ENCODE data around the gene LRRC4C. TPM values are rescaled to one million over a fixed set of nuclear protein-coding genes. Genes with fewer than 3 reads are reported as not detected.

The LRRC4C gene
- total RNA-seq, 1 donor from 2014 or later, result 1.5 TPM

DNA sequence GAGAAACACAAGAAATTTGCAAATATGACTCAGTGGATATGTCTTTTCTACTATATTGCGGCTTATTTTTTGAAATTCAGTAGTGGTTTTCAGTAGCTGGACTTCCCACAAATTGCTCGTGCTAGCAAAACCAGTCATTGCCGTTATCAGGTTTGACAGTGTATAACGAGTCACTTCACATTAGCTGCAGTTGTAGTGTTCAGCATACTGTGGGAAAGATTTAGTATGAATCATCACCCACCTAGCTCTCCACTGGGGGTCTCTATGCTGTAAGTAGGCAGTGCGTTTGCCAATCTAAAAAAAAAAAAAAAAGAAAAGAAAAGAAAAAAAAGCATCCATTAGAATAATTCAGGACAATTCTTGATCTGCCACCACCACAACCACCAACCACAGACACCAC lies 1318.9 kb downstream of the LRRC4C start:
- H3K4me3 ChIP-seq (ENCODE audit: low read depth, low read length), result no peak overlapping the region
- H3K36me3 ChIP-seq (ENCODE audit: control insufficient read depth, insufficient read depth, low read length), result no peaks in the 10 kb centered on the region
- no peaks in the 10 kb centered on the region for H3K27me3 ChIP-seq (ENCODE audit: control insufficient read depth, insufficient read depth, low read length)
- no peak for DNase-seq (ENCODE audit: low read depth)
- no peak for TF ChIP-seq CTCF (IDR thresholded peaks at IDR 0.05; ENCODE audit: insufficient read depth, low read length, poor library complexity, severe bottlenecking)

GRCh38 chr11:40139536-40139935 lies 1319.9 kb downstream of the LRRC4C start:
- Histone ChIP-seq H3K27me3 (ENCODE audit: control insufficient read depth, insufficient read depth, low read length) (no peaks in the 10 kb centered on the region), H3K36me3 (ENCODE audit: control insufficient read depth, insufficient read depth, low read length) (no peaks in the 10 kb centered on the region), H3K4me3 (ENCODE audit: low read depth, low read length) (no peak overlapping the region)
- no peak for TF ChIP-seq CTCF (IDR thresholded peaks at IDR 0.05; ENCODE audit: insufficient read depth, low read length, poor library complexity, severe bottlenecking)
- no peak for DNase-seq (ENCODE audit: low read depth)

- H3K36me3 ChIP-seq (ENCODE audit: control insufficient read depth, insufficient read depth, low read length), result no peaks in the 10 kb centered on the region
- no peak for DNase-seq (ENCODE audit: low read depth)
- no peaks in the 10 kb centered on the region for H3K27me3 ChIP-seq (ENCODE audit: control insufficient read depth, insufficient read depth, low read length)
- no peak overlapping the region for H3K4me3 ChIP-seq (ENCODE audit: low read depth, low read length)
- no peak for TF ChIP-seq CTCF (IDR thresholded peaks at IDR 0.05; ENCODE audit: insufficient read depth, low read length, poor library complexity, severe bottlenecking)
These were observed 1320.4 kb downstream of the LRRC4C start for GRCh38 chr11:40139066-40139465.

GRCh38 chr11:40134820-40135570 lies 1324.5 kb downstream of the LRRC4C start:
- TF ChIP-seq CTCF (IDR thresholded peaks at IDR 0.05; ENCODE audit: insufficient read depth, low read length, poor library complexity, severe bottlenecking), result no peak
- no peak for DNase-seq (ENCODE audit: low read depth)

DNA sequence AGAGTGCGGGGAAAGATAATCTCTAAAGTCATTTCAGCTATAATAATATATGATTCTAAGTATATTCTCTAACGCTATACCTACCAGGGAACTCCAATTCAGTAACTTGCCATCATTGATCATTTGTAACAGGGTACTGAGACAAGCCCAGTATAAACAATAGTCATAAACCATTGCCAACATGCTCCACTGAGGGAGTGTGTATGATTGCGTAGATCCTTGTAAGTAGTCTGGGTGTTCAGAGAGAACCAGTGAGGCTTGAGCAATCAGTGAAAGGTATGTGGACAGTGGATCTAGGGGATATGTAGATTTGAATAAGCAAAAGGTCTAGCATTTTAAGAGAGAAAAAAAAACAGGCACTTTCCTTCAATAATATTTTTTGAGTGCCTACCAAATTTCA lies 1326.0 kb downstream of the LRRC4C start:
- H3K27me3 ChIP-seq (ENCODE audit: control insufficient read depth, insufficient read depth, low read length), result no peaks in the 10 kb centered on the region
- TF ChIP-seq CTCF (IDR thresholded peaks at IDR 0.05; ENCODE audit: insufficient read depth, low read length, poor library complexity, severe bottlenecking), result no peak
- no peak for DNase-seq (ENCODE audit: low read depth)

More at GRCh38 chr11:40134820-40135570, 1324.5 kb downstream of the LRRC4C start:
- Histone ChIP-seq H3K36me3 (ENCODE audit: control insufficient read depth, insufficient read depth, low read length) (no peaks in the 10 kb centered on the region), H3K27me3 (ENCODE audit: control insufficient read depth, insufficient read depth, low read length) (no peaks in the 10 kb centered on the region), H3K4me3 (ENCODE audit: low read depth, low read length) (no peak overlapping the region)

GRCh38 chr11:40132912-40133311 lies 1326.5 kb downstream of the LRRC4C start:
- no peaks in the 10 kb centered on the region for H3K36me3 ChIP-seq (ENCODE audit: control insufficient read depth, insufficient read depth, low read length)
- TF ChIP-seq CTCF (IDR thresholded peaks at IDR 0.05; ENCODE audit: insufficient read depth, low read length, poor library complexity, severe bottlenecking), result no peak
- no peak overlapping the region for H3K4me3 ChIP-seq (ENCODE audit: low read depth, low read length)
- no peak for DNase-seq (ENCODE audit: low read depth)
- no peaks in the 10 kb centered on the region for H3K27me3 ChIP-seq (ENCODE audit: control insufficient read depth, insufficient read depth, low read length)

More for the DNA sequence above, 1326.0 kb downstream of the LRRC4C start:
- Histone ChIP-seq H3K4me3 (ENCODE audit: low read depth, low read length) (no peak overlapping the region), H3K36me3 (ENCODE audit: control insufficient read depth, insufficient read depth, low read length) (no peaks in the 10 kb centered on the region)

Data from kidney epithelial cell (primary cell).